Fibroblast of mammary gland (primary cell): ENCODE results near the gene C1QA.

Source experiments
- DNase-seq: peaks from one replicate; pipeline ENCODE4 v3.0.0-alpha.2; 2010; ENCODE audit warnings: low read depth
- H3K4me3 ChIP-seq: 2 replicates; pipeline ENCODE4 v1.5.1; 2011; ENCODE audit warnings: low read depth, mild to moderate bottlenecking, low read length, moderate library complexity; ENCODE audit not compliant: control insufficient read depth
- CTCF ChIP-seq: conservative IDR thresholded peaks from 2 replicates; pipeline ENCODE4 v1.5.1; 2011; ENCODE audit warnings: low read depth, low read length, inconsistent platforms; ENCODE audit not compliant: control insufficient read depth, insufficient read depth

The C1QA gene

GRCh38 chr1:22600817-22601605 lies 35.4 kb upstream of the C1QA start:
- no peak for TF ChIP-seq CTCF
- no peak for DNase-seq
- H3K4me3 ChIP-seq = no peak overlapping the region

GRCh38 chr1:22601610-22602009 lies 34.8 kb upstream of the C1QA start:
- no peak overlapping the region for H3K4me3 ChIP-seq
- no peak for DNase-seq
- TF ChIP-seq CTCF = no peak

- no peak for DNase-seq
- TF ChIP-seq CTCF = no peak
- H3K4me3 ChIP-seq = no peak overlapping the region
These were observed 34.2 kb upstream of the C1QA start for GRCh38 chr1:22602060-22602740.

- TF ChIP-seq CTCF = no peak
- H3K4me3 ChIP-seq = no peak overlapping the region
- DNase-seq = no peak
These were observed 30.3 kb upstream of the C1QA start for GRCh38 chr1:22606161-22606560.

- TF ChIP-seq CTCF = no peak
- no peak for DNase-seq
- no peak overlapping the region for H3K4me3 ChIP-seq
These were observed 29.3 kb upstream of the C1QA start for GRCh38 chr1:22607154-22607553.

- H3K4me3 ChIP-seq = no peak overlapping the region
- TF ChIP-seq CTCF = no peak
- DNase-seq = no peak
These were observed 28.1 kb upstream of the C1QA start for GRCh38 chr1:22608361-22608760.
